Inflammatory macrophage treated with lipopolysaccharide for 4 hours (primary cell): Measurements from ENCODE around the gene QKI.

Experiments used
- DNase-seq: peaks from one replicate; pipeline ENCODE4 v3.0.0-alpha.2; 2020

Gene QKI

DNA sequence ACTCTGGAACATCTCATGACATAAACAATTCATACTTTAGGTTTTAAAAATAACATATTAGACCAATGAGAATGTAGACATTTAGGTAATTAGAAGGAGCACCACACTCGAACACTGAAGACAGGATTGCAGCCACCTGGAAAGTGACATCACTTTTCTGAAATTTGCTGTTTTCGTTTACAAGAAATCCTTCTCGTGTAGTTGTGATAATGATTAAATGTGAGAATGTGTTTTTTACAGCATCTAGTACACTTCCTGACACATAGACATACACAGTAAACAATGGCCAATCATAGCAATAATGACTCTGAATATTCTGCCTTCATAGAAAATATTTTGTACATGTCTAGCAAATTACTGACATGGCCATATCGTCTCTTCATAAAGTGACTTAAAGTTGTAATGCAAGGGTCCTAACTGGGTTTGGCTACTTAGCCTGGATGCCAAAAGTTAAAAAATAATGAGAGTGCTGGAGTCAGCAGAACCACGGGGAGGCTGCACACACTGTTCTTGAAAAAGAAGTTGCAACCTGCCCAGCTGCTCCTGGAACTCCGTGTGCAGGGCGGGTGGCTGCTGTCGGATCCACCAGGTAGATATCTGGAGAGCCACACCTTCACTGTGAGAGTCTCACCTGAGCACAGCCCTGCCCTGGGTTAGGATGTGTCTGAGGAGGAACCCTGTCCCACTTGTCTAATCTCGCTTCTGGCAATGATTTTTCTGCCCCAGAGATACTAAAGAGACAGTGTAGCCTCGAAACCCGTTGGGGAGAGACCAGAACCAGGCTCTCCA, 212.9 kb downstream of the QKI start:
- no peak for DNase-seq
